GM19023 (cell line): ENCODE data around the gene C12orf57.

Experiments
- ATAC-seq: cut with Tn5 transposase; IDR thresholded peaks from one replicate; pipeline ENCODE4 v1.9.1; 2021; ENCODE audit warnings: mild to moderate bottlenecking, moderate library complexity; ENCODE audit not compliant: unreplicated experiment

The C12orf57 gene

GRCh38 chr12:6987956-6988553 is 44.2 kb downstream of the C12orf57 start:
- ATAC-seq = no peak
